WI38 (cell line): ENCODE data around the gene POC1B.

Experiments
- H3K4me3 ChIP-seq: 2 replicates; pipeline ENCODE4 v1.5.1; 2011; ENCODE audit warnings: low read depth, mild to moderate bottlenecking, control low read depth, low read length
- CTCF ChIP-seq: IDR thresholded peaks from 2 replicates; pipeline ENCODE4 v1.5.1; 2012; ENCODE audit warnings: low read depth, mild to moderate bottlenecking, control low read depth, low read length

Gene POC1B

GRCh38 chr12:89373763-89374572 lies 151.9 kb downstream of the POC1B start:
- no peak for TF ChIP-seq CTCF
- H3K4me3 ChIP-seq = no peak overlapping the region

- no peak for TF ChIP-seq CTCF
- H3K4me3 ChIP-seq = no peak overlapping the region
Observed at GRCh38 chr12:89372584-89373370, 153.1 kb downstream of the POC1B start.

- no peak for TF ChIP-seq CTCF
- no peak overlapping the region for H3K4me3 ChIP-seq
Observed at GRCh38 chr12:89370850-89371249, 155.0 kb downstream of the POC1B start.

GRCh38 chr12:89370421-89370831 lies 155.4 kb downstream of the POC1B start:
- no peak for TF ChIP-seq CTCF
- H3K4me3 ChIP-seq = no peak overlapping the region
